ENCODE measurements around the gene PAEP. TPM values are rescaled to one million over a fixed set of nuclear protein-coding genes. Genes with fewer than 3 reads are reported as not detected.

PAEP gene
- total and polyA plus RNA-seq, 3 donors from 2014 or later = 2.5 TPM; not detected in 2

DNA sequence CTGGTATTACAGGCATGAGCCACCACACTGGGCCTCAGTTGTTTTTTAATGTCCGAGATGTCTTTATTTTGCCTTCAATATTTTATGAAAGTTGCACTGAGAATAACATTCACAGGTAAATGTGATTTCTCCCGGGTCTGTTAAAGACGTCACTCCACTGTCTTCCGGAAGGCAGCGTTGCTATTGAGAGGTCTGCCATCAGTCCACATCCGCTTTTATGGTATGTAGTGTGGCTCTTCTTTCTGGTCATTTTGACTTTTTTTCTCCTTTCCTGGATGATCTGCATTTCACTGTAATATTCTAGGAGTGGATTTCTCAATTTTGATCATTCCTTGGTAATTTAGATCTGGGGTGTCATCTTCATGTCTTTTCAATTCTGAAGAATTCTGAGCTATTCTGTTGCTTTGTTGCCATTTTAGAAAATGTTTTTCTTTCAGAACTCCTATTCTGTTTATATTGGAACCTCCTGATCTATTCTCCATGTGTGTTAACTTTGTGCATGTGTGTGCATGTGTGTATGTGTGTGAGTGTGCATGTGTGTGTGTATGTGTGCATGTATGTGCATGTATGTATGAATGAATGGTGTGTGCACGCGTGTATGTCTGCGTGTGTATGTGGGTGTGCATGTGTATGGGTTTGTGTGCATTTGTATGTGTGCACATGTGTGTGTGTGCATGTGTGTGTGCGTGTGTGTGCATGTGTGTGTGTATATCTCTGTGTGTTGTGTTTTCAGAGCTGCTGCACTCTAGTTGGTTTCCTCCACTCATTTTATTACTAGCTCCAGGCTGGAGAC lies 42.2 kb upstream of the PAEP start:
- TF ChIP-seq, protein P1, sequence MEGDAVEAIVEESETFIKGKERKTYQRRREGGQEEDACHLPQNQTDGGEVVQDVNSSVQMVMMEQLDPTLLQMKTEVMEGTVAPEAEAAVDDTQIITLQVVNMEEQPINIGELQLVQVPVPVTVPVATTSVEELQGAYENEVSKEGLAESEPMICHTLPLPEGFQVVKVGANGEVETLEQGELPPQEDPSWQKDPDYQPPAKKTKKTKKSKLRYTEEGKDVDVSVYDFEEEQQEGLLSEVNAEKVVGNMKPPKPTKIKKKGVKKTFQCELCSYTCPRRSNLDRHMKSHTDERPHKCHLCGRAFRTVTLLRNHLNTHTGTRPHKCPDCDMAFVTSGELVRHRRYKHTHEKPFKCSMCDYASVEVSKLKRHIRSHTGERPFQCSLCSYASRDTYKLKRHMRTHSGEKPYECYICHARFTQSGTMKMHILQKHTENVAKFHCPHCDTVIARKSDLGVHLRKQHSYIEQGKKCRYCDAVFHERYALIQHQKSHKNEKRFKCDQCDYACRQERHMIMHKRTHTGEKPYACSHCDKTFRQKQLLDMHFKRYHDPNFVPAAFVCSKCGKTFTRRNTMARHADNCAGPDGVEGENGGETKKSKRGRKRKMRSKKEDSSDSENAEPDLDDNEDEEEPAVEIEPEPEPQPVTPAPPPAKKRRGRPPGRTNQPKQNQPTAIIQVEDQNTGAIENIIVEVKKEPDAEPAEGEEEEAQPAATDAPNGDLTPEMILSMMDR (IDR thresholded peaks at IDR 0.05) = no peak
- TF ChIP-seq POLR2A (IDR thresholded peaks at IDR 0.05) = no peak
- no peaks in the 10 kb centered on the region for H3K27me3 ChIP-seq
- intact Hi-C loops (cut with DNase I; ENCODE audit: low total_unique reads) = no loop called here
- DNase-seq = no peak
- H3K9me3 ChIP-seq = no peaks in the 10 kb centered on the region
- no peak overlapping the region for H3K4me3 ChIP-seq
- no peak overlapping the region for H3K27ac ChIP-seq
- H3K36me3 ChIP-seq (ENCODE audit: low read depth, missing control alignments) = no peaks in the 10 kb centered on the region
- H3K4me1 ChIP-seq = no peaks in the 10 kb centered on the region
- 93 to 95% methylated on average over 10 of the region's 10 CpGs for WGBS, 2 donors

DNA sequence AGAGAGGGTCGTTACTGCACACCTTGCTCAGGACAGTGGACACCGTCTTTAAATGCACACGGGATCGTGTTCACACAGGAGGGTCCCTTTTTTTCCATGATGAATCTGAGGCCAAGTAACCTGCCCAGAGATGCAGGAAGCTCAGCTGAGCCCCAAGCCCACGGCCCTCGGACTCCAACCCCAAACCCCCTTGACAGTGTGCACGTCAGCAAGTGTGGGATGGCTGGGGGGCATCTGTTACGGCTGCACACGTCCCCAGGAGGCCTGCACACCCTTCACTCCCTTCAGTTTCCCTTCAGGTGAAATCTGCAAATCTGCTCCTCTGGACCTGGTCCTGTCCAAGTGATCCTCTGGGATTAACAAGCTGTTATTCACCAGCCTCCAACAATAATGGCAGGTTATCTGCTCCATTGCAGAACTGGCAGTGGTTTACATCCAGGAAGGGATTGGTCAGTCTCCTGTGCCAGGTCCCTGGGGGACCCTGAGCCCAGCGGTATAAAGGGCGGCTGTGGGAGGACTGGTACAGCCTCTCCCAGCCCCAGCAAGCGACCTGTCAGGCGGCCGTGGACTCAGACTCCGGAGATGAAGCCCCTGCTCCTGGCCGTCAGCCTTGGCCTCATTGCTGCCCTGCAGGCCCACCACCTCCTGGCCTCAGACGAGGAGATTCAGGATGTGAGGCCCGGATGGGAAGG lies 40.5 kb upstream of the PAEP start, which contains the start of gene LCN1:
TSS of gene LCN1 (plus strand) at position 525 of the 692 bp plus-strand sequence. CDS start at position 583, 58 bp downstream.
- no peaks in the 10 kb centered on the region for H3K9me3 ChIP-seq
- no peak within 1 kb of the TSS for H3K4me3 ChIP-seq
- H3K27me3 ChIP-seq = no peaks in the 10 kb centered on the region
- no peak for TF ChIP-seq POLR2A (IDR thresholded peaks at IDR 0.05)
- TF ChIP-seq, protein P1 (IDR thresholded peaks at IDR 0.05) = no peak
- WGBS, 2 donors = 81 to 86% methylated on average over 10 to 17 of the region's 18 CpGs
- H3K27ac ChIP-seq = no peak within 1 kb of the TSS
- no peak for DNase-seq
- no peaks in the 10 kb centered on the region for H3K4me1 ChIP-seq
- intact Hi-C loops (cut with DNase I; ENCODE audit: low total_unique reads) = no loop called here
- no peaks in the 10 kb centered on the region for H3K36me3 ChIP-seq (ENCODE audit: low read depth, missing control alignments)

DNA sequence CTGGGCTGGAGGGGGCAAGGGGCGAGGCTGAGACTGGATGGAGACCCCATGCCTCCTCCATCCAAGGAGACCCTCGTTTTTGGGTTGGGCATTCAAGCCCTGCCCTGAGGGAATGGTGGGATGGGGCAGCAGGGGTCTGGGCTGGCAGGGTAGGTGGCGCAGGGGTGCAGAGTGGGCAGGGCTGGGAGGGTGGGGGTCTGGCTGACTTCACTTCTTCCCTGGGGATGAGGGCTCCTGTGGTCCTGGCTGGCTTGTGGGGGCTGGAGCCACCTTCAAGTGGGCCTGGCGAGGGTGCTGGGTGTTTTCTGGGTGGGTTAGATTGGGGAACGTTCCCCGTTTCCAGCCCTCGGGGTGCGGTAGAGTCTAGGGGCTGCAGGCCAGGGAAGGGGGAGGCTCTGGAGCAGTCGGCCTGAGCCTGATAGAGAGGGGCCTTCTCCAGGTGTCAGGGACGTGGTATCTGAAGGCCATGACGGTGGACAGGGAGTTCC lies 39.9 kb upstream of the PAEP start:
- DNase-seq = no peak
- TF ChIP-seq, protein P1 (IDR thresholded peaks at IDR 0.05) = no peak
- TF ChIP-seq POLR2A (IDR thresholded peaks at IDR 0.05) = no peak
- H3K4me3 ChIP-seq = no peak overlapping the region
- H3K36me3 ChIP-seq (ENCODE audit: low read depth, missing control alignments) = no peaks in the 10 kb centered on the region
- intact Hi-C loops (cut with DNase I; ENCODE audit: low total_unique reads) = no loop called here
- H3K4me1 ChIP-seq = no peaks in the 10 kb centered on the region
- H3K27ac ChIP-seq = no peak overlapping the region
- 83 to 84% methylated on average over 7 to 11 of the region's 11 CpGs for WGBS, 2 donors
- no peaks in the 10 kb centered on the region for H3K9me3 ChIP-seq
- no peaks in the 10 kb centered on the region for H3K27me3 ChIP-seq

DNA sequence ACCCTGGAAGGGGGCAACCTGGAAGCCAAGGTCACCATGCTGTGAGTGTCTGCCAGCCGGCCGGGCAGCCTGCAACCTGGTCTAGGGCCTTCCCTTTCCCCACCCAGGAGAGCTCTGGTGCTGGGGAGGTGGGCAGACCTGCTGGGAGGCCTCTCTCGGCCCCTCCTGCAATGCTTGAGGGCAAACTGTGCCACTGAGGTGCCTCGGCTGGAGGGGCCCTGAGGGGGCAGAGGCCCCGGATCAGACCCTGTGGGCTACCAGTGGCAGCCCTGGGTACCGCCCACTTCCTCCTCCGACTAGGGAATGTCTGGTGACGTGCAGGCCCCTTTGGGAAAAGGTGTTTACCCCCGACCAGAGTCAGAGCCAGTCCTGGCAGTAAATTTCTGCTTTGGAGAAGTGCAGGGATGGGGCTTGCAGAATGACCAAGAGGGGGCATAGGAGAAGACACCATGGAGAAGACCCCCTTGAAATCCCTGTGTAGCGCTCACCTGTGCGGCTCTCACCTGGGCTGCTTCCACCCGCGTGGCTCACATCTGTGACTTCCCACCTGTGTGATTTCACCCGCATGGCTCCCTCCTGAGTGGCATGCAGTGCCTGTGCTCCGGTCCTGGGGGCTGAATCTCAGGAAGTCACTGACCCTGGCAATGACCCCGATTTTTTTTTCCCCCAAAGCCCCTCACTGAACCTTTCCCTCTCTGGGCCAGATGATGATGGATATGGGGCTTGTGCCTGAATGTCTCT lies 39.2 kb upstream of the PAEP start:
- no peaks in the 10 kb centered on the region for H3K36me3 ChIP-seq (ENCODE audit: low read depth, missing control alignments)
- H3K9me3 ChIP-seq = no peaks in the 10 kb centered on the region
- TF ChIP-seq POLR2A (IDR thresholded peaks at IDR 0.05) = no peak
- TF ChIP-seq, protein P1 (IDR thresholded peaks at IDR 0.05) = no peak
- DNase-seq = no peak
- H3K4me1 ChIP-seq = no peaks in the 10 kb centered on the region
- no peak overlapping the region for H3K4me3 ChIP-seq
- intact Hi-C loops (cut with DNase I; ENCODE audit: low total_unique reads) = no loop called here
- no peaks in the 10 kb centered on the region for H3K27me3 ChIP-seq
- 74 to 85% methylated on average over 11 to 16 of the region's 16 CpGs for WGBS, 2 donors
- no peak overlapping the region for H3K27ac ChIP-seq
